ENCODE results near the gene IFIT5.
"Not testable (repeated sequence)": the region's sequence is repeated elsewhere in the genome, so short reads cannot be mapped to it uniquely, and the experiment has no call there.

DNA sequence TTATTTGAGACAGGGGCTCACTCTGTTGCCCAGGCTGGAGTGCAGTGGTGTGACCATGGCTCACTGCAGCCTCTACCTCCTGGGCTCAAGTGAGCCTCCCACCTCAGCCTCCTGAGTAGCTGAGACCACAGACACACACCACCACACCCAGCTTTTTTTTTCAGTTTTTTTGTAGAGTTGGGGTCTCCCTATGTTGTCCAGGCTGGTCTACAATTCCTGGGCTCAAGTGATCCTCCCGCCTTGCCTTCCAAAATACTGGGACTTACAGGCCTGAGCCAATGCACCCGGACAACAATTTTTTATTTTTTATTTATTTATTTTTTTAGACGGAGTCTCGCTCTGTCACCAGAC lies 23.2 kb upstream of the IFIT5 start:
- TF ChIP-seq, protein P1, sequence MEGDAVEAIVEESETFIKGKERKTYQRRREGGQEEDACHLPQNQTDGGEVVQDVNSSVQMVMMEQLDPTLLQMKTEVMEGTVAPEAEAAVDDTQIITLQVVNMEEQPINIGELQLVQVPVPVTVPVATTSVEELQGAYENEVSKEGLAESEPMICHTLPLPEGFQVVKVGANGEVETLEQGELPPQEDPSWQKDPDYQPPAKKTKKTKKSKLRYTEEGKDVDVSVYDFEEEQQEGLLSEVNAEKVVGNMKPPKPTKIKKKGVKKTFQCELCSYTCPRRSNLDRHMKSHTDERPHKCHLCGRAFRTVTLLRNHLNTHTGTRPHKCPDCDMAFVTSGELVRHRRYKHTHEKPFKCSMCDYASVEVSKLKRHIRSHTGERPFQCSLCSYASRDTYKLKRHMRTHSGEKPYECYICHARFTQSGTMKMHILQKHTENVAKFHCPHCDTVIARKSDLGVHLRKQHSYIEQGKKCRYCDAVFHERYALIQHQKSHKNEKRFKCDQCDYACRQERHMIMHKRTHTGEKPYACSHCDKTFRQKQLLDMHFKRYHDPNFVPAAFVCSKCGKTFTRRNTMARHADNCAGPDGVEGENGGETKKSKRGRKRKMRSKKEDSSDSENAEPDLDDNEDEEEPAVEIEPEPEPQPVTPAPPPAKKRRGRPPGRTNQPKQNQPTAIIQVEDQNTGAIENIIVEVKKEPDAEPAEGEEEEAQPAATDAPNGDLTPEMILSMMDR (IDR thresholded peaks at IDR 0.05), result not testable (repeated sequence)
- not testable (repeated sequence) for TF ChIP-seq POLR2A (IDR thresholded peaks at IDR 0.05)

Measured in heart left ventricle (tissue), 13 donors.